WTC11 (cell line): ENCODE results near the gene RSPH3. TPM values are rescaled to one million over a fixed set of nuclear protein-coding genes. Genes with fewer than 3 reads are reported as not detected.
A peak's percentile ranks its signal among the peaks of the same experiment; 100 is the strongest.

Experiments
- ATAC-seq: fragments of 200-7000 bp; cut with Tn5 transposase; 2 replicates; pipeline ENCODE4 v1.10.0; 2021; ENCODE audit warnings: mild to moderate bottlenecking, moderate library complexity
- Bru-seq: library from RNA; stranded (reverse); fragments of 400-500 nt; gene quantifications from one replicate; lab custom pipeline; 2021; lab: Mats Ljungman, UMichigan
- CTCF ChIA-PET: fragments of 300-600 bp; sonication (Branson Sonifier 250); formaldehyde crosslinking; loops from one replicate; lab custom pipeline; 2021; ENCODE audit warnings: antibody characterized with exemption; lab: Charles Lee
- POLR2A ChIA-PET: fragments of 350-600 bp; sonication (Branson Sonifier 250); formaldehyde crosslinking; loops from one replicate; lab custom pipeline; 2021; ENCODE audit warnings: antibody characterized with exemption; lab: Charles Lee
- DNase-seq: peaks from one replicate; pipeline ENCODE4 v3.0.0; 2021; ENCODE audit warnings: low spot score
- H3K27ac Mint-ChIP-seq: 2 replicates; pipeline ENCODE4 v1.8.0; 2021; ENCODE audit warnings: mixed read lengths
- H3K27me3 Mint-ChIP-seq: 2 replicates; pipeline ENCODE4 v1.8.0; 2021; ENCODE audit warnings: low read depth, mild to moderate bottlenecking, moderate library complexity, mixed read lengths
- H3K36me3 Mint-ChIP-seq: 2 replicates; pipeline ENCODE4 v1.8.0; 2021; ENCODE audit warnings: mixed read lengths
- H3K4me1 Mint-ChIP-seq: 2 replicates; pipeline ENCODE4 v1.8.0; 2022; ENCODE audit warnings: mixed read lengths
- H3K4me3 Mint-ChIP-seq: 2 replicates; pipeline ENCODE4 v1.8.0; 2021; ENCODE audit warnings: mild to moderate bottlenecking, moderate library complexity, mixed read lengths
- H3K9me3 Mint-ChIP-seq: 2 replicates; pipeline ENCODE4 v1.8.0; 2021; ENCODE audit warnings: mixed read lengths
- ATF6 ChIP-seq: sonication (generic); formaldehyde crosslinking; IDR thresholded peaks from 2 replicates; pipeline ENCODE4 v1.8.1; 2023; ENCODE audit warnings: mild to moderate bottlenecking, missing genetic modification reagents
- CREB1 ChIP-seq: sonication (generic); formaldehyde crosslinking; IDR thresholded peaks from 2 replicates; pipeline ENCODE4 v1.8.0; 2023; ENCODE audit warnings: mild to moderate bottlenecking, missing genetic modification reagents
- E2F5 ChIP-seq: sonication (generic); formaldehyde crosslinking; IDR thresholded peaks from 2 replicates; pipeline ENCODE4 v1.8.1; 2022; ENCODE audit warnings: mild to moderate bottlenecking, moderate library complexity, missing genetic modification reagents
- FOXJ3 ChIP-seq: sonication (generic); formaldehyde crosslinking; IDR thresholded peaks from 2 replicates; pipeline ENCODE4 v1.9.0; 2021; ENCODE audit warnings: missing genetic modification reagents, mild to moderate bottlenecking, borderline replicate concordance
- GRHL2 ChIP-seq: fragments of 250-450 bp; sonication (Bioruptor Pico); IDR thresholded peaks from 2 replicates; pipeline ENCODE4 v1.8.0; 2022; ENCODE audit warnings: mild to moderate bottlenecking, moderate library complexity; ENCODE audit not compliant: insufficient replicate concordance, severe bottlenecking
- IRF2 ChIP-seq: sonication (generic); formaldehyde crosslinking; IDR thresholded peaks from 2 replicates; pipeline ENCODE4 v1.8.0; 2022; ENCODE audit warnings: low read depth, missing genetic modification reagents, borderline replicate concordance
- MAX ChIP-seq: sonication (generic); formaldehyde crosslinking; IDR thresholded peaks from 2 replicates; pipeline ENCODE4 v1.8.0; 2022; ENCODE audit warnings: mild to moderate bottlenecking, missing genetic modification reagents
- MXD4 ChIP-seq: fragments of 250-450 bp; sonication (Bioruptor Pico); IDR thresholded peaks from 2 replicates; pipeline ENCODE4 v1.8.0; 2021; ENCODE audit warnings: mild to moderate bottlenecking, moderate library complexity, borderline replicate concordance
- NFATC4 ChIP-seq: fragments of 250-450 bp; sonication (Bioruptor Pico); IDR thresholded peaks from 2 replicates; pipeline ENCODE4 v1.9.0; 2021; ENCODE audit warnings: mild to moderate bottlenecking
- SMAD3 ChIP-seq: sonication (generic); formaldehyde crosslinking; IDR thresholded peaks from 2 replicates; pipeline ENCODE4 v1.8.0; 2022; ENCODE audit warnings: missing genetic modification reagents, mild to moderate bottlenecking, borderline replicate concordance
- SOX15 ChIP-seq: fragments of 250-450 bp; sonication (Bioruptor Pico); IDR thresholded peaks from 2 replicates; pipeline ENCODE4 v1.9.0; 2021; ENCODE audit warnings: mild to moderate bottlenecking
- SP1 ChIP-seq: sonication (generic); formaldehyde crosslinking; conservative IDR thresholded peaks from 2 replicates; pipeline ENCODE4 v1.8.1; 2022; ENCODE audit warnings: missing genetic modification reagents
- TCF7 ChIP-seq: sonication (generic); formaldehyde crosslinking; IDR thresholded peaks from 2 replicates; pipeline ENCODE4 v1.8.0; 2022; ENCODE audit warnings: mild to moderate bottlenecking, low read depth, missing genetic modification reagents, moderate library complexity
- TP53 ChIP-seq: sonication (generic); formaldehyde crosslinking; IDR thresholded peaks from 2 replicates; pipeline ENCODE4 v1.8.1; 2023; ENCODE audit warnings: mild to moderate bottlenecking, missing genetic modification reagents
- ZBTB21 ChIP-seq: sonication (generic); formaldehyde crosslinking; IDR thresholded peaks from 2 replicates; pipeline ENCODE4 v1.8.1; 2023; ENCODE audit warnings: mild to moderate bottlenecking, missing genetic modification reagents, borderline replicate concordance
- ZBTB43 ChIP-seq: sonication (generic); formaldehyde crosslinking; IDR thresholded peaks from 2 replicates; pipeline ENCODE4 v1.8.1; 2023; ENCODE audit warnings: mild to moderate bottlenecking, missing genetic modification reagents
- ZNF121 ChIP-seq: sonication (generic); formaldehyde crosslinking; IDR thresholded peaks from 2 replicates; pipeline ENCODE4 v1.8.0; 2023; ENCODE audit warnings: missing genetic modification reagents
- ZNF263 ChIP-seq: sonication (generic); formaldehyde crosslinking; IDR thresholded peaks from 2 replicates; pipeline ENCODE4 v1.8.1; 2022; ENCODE audit warnings: low read depth, mild to moderate bottlenecking, moderate library complexity, missing genetic modification reagents
- ZNF396 ChIP-seq: fragments of 250-450 bp; sonication (Bioruptor Pico); IDR thresholded peaks from 2 replicates; pipeline ENCODE4 v1.8.0; 2021; ENCODE audit warnings: mild to moderate bottlenecking, moderate library complexity, borderline replicate concordance
- ZNF416 ChIP-seq: fragments of 250-450 bp; sonication (Bioruptor Pico); IDR thresholded peaks from 2 replicates; pipeline ENCODE4 v1.9.0; 2021; ENCODE audit warnings: mild to moderate bottlenecking, inconsistent platforms
- ZNF423 ChIP-seq: fragments of 250-450 bp; sonication (Bioruptor Pico); IDR thresholded peaks from 2 replicates; pipeline ENCODE4 v2.1.2; 2022; ENCODE audit warnings: mild to moderate bottlenecking, moderate library complexity
- long read RNA-seq, 3 experiments: library from RNA in 1 of 3; library from capped mRNA in 1 of 3; library from polyadenylated mRNA in 1 of 3; unstranded in 2 of 3; stranded (forward) in 1 of 3; transcript quantifications; one replicate each; pipeline ENCODE4 v2.0.0, GENCODE V29; 2021
- total RNA-seq: library from RNA; stranded (reverse); gene quantifications from 3 replicates; pipeline ENCODE4 v1.2.3, GENCODE V29; 2021
- TF ChIP-seq, protein P1 (sequence below): fragments of 200-600 bp; IDR thresholded peaks from 2 replicates; pipeline ENCODE4 v1.8.0; 2022; ENCODE audit warnings: antibody characterized with exemption
- TF ChIP-seq, protein P2 (sequence below): sonication (generic); formaldehyde crosslinking; IDR thresholded peaks from 2 replicates; pipeline ENCODE4 v1.8.0; 2023; ENCODE audit warnings: missing genetic modification reagents, mild to moderate bottlenecking, borderline replicate concordance

Gene RSPH3, protein sequence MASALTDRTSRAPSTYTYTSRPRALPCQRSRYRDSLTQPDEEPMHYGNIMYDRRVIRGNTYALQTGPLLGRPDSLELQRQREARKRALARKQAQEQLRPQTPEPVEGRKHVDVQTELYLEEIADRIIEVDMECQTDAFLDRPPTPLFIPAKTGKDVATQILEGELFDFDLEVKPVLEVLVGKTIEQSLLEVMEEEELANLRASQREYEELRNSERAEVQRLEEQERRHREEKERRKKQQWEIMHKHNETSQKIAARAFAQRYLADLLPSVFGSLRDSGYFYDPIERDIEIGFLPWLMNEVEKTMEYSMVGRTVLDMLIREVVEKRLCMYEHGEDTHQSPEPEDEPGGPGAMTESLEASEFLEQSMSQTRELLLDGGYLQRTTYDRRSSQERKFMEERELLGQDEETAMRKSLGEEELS
- total RNA-seq: 2.4 to 3.2 TPM (median 2.7 TPM) in 3 replicates
- Bru-seq, nascent RNA: percentile 60 among the genes with signal in this experiment
- long read RNA-seq, experiment 1, full-length matches to known transcripts: 1 of 5 reads
- long read RNA-seq, experiment 1, partial matches to known transcripts: 2 of 5 reads
- long read RNA-seq, experiment 1, other reads (novel, unspliced or antisense): 2 of 5 reads
- long read RNA-seq, experiment 2, partial matches to known transcripts: 1 of 6 reads
- long read RNA-seq, experiment 2, other reads (novel, unspliced or antisense): 4 of 6 reads
- long read RNA-seq, experiment 3, partial matches to known transcripts: 1 of 1 reads
- long read RNA-seq, experiment 3, other reads (novel, unspliced or antisense): 0 of 1 reads

DNA sequence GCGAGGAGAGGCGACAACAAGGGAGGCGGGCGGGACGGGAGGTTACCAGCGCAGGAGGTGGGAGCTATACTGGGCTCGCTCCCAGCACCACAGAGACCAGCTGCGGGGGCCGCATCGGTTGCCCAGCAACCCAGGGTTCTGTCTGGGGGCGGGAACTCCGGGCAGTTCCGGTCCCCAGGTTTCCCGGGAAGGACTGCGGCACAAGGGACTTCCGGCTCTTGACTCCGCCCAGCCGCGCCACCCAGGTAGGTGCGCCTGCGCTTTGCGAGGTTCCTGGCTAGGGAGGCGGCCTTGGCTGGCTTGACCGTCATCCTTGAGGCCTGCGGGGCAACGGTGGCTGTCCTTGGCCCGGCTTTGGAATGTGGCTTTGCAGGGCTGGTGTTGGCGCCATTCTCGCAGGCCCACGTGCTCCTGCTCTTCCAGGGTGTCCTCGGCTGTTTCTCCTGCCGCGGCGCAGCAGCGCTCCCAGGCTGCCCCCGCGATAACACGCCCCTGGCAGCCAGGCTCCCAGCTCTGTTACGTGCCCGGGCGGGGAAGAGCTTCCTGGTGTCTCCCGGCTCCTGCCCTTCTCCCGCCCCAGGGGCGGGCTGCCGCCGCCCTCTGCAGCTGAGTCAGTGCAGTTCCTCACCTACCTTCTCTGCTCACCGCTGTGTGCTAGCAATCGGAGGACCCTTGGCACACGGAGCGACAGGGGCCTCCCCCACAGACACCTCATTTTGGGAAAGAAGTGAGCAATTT, at the start of gene RSPH3:
Gene RSPH3 (minus strand): TSS at position 537 of the 738 bp plus-strand sequence. CDS start 652 bp downstream, outside the sequence.
- no peaks in the 10 kb centered on the region for H3K9me3 Mint-ChIP-seq
- H3K4me3 Mint-ChIP-seq: peak within 1 kb of the TSS; percentile 95
- H3K27me3 Mint-ChIP-seq: no peaks in the 10 kb centered on the region
- peak; percentile 98 for DNase-seq
- peaks cover 16% of the 10 kb centered on the region for H3K4me1 Mint-ChIP-seq
- H3K36me3 Mint-ChIP-seq: no peaks in the 10 kb centered on the region
- H3K27ac Mint-ChIP-seq: peak within 1 kb of the TSS; percentile 97
- ChIA-PET CTCF (interaction anchor here (0.9 to 2.4 kb wide), 25 partner anchors 9 to 785 kb away, joined by 3 to 29 read pairs (median 4); partner anchors contain the start of gene EZR), POLR2A (interaction anchor here (0.6 to 1.8 kb wide), 8 partner anchors 8 to 355 kb away, joined by 3 to 7 read pairs (median 4); partner anchors contain the start of gene DYNLT1)
- ATAC-seq: peak; percentile 91
- TF ChIP-seq FOXJ3 (CRISPR knock-in tag) (no peak), ZBTB21 (CRISPR knock-in tag) (no peak), SP1 (peak; percentile 91), ZNF121 (CRISPR knock-in tag) (no peak), IRF2 (CRISPR knock-in tag) (no peak), TCF7 (no peak), NFATC4 (no peak), MXD4 (CRISPR knock-in tag) (no peak), ZBTB43 (CRISPR knock-in tag) (peak; percentile 22), ZNF396 (CRISPR knock-in tag) (no peak), ZNF416 (CRISPR knock-in tag) (no peak), E2F5 (CRISPR knock-in tag) (peak; percentile 93), GRHL2 (CRISPR knock-in tag) (no peak), CREB1 (CRISPR knock-in tag) (peak; percentile 85), ATF6 (CRISPR knock-in tag) (no peak), SOX15 (CRISPR knock-in tag) (no peak), TP53 (CRISPR knock-in tag) (no peak), ZNF423 (CRISPR knock-in tag) (no peak), MAX (CRISPR knock-in tag) (peak; percentile 97), ZNF263 (CRISPR knock-in tag) (no peak), SMAD3 (CRISPR knock-in tag) (peak; percentile 87; the same call in 1 of the 2 replicates)
- TF ChIP-seq, protein P1, sequence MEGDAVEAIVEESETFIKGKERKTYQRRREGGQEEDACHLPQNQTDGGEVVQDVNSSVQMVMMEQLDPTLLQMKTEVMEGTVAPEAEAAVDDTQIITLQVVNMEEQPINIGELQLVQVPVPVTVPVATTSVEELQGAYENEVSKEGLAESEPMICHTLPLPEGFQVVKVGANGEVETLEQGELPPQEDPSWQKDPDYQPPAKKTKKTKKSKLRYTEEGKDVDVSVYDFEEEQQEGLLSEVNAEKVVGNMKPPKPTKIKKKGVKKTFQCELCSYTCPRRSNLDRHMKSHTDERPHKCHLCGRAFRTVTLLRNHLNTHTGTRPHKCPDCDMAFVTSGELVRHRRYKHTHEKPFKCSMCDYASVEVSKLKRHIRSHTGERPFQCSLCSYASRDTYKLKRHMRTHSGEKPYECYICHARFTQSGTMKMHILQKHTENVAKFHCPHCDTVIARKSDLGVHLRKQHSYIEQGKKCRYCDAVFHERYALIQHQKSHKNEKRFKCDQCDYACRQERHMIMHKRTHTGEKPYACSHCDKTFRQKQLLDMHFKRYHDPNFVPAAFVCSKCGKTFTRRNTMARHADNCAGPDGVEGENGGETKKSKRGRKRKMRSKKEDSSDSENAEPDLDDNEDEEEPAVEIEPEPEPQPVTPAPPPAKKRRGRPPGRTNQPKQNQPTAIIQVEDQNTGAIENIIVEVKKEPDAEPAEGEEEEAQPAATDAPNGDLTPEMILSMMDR: no peak
- TF ChIP-seq, protein P2, sequence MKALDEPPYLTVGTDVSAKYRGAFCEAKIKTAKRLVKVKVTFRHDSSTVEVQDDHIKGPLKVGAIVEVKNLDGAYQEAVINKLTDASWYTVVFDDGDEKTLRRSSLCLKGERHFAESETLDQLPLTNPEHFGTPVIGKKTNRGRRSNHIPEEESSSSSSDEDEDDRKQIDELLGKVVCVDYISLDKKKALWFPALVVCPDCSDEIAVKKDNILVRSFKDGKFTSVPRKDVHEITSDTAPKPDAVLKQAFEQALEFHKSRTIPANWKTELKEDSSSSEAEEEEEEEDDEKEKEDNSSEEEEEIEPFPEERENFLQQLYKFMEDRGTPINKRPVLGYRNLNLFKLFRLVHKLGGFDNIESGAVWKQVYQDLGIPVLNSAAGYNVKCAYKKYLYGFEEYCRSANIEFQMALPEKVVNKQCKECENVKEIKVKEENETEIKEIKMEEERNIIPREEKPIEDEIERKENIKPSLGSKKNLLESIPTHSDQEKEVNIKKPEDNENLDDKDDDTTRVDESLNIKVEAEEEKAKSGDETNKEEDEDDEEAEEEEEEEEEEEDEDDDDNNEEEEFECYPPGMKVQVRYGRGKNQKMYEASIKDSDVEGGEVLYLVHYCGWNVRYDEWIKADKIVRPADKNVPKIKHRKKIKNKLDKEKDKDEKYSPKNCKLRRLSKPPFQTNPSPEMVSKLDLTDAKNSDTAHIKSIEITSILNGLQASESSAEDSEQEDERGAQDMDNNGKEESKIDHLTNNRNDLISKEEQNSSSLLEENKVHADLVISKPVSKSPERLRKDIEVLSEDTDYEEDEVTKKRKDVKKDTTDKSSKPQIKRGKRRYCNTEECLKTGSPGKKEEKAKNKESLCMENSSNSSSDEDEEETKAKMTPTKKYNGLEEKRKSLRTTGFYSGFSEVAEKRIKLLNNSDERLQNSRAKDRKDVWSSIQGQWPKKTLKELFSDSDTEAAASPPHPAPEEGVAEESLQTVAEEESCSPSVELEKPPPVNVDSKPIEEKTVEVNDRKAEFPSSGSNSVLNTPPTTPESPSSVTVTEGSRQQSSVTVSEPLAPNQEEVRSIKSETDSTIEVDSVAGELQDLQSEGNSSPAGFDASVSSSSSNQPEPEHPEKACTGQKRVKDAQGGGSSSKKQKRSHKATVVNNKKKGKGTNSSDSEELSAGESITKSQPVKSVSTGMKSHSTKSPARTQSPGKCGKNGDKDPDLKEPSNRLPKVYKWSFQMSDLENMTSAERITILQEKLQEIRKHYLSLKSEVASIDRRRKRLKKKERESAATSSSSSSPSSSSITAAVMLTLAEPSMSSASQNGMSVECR (CRISPR knock-in tag): peak; percentile 87
